Mucosa of rectum (tissue), 2 donors: ENCODE measurements around the gene FAM89B.

Experiments used
- H3K27ac ChIP-seq, 2 donors: one replicate each; pipeline ENCODE4 v1.7.0; 2013; ENCODE audit warnings: inconsistent platforms in 2 of 2, low read depth in 2 of 2, low read length in 2 of 2
- H3K27me3 ChIP-seq, 2 donors: one replicate each; pipeline ENCODE4 v1.7.0; 2013; ENCODE audit warnings: low read length in 2 of 2; ENCODE audit not compliant: control insufficient read depth in 2 of 2, insufficient read depth in 2 of 2
- H3K36me3 ChIP-seq, 2 donors: one replicate each; pipeline ENCODE4 v1.7.0; 2013; ENCODE audit warnings: low read length in 2 of 2; ENCODE audit not compliant: control insufficient read depth in 2 of 2, insufficient read depth in 2 of 2
- H3K4me1 ChIP-seq, 2 donors: one replicate each; pipeline ENCODE4 v1.7.0; 2013; ENCODE audit warnings: low read length in 2 of 2, mild to moderate bottlenecking in 1 of 2; ENCODE audit not compliant: control insufficient read depth in 2 of 2, insufficient read depth in 2 of 2
- H3K4me3 ChIP-seq, 2 donors: one replicate each; pipeline ENCODE4 v1.7.0; 2013; ENCODE audit warnings: low read length in 2 of 2
- H3K9ac ChIP-seq, 2 donors: one replicate each; pipeline ENCODE4 v1.7.0; 2013; ENCODE audit warnings: low read length in 2 of 2, low read depth in 1 of 2, mild to moderate bottlenecking in 1 of 2
- H3K9me3 ChIP-seq, 2 donors: one replicate each; pipeline ENCODE4 v1.7.0; 2013; ENCODE audit warnings: low read length in 2 of 2; ENCODE audit not compliant: control insufficient read depth in 2 of 2
- donor health status: healthy.
- donor health status: Normal muscosa, but diverticular disease.

The FAM89B gene

GRCh38 chr11:65551572-65552387 lies 20.6 kb upstream of the FAM89B start:
- H3K27ac ChIP-seq = peak overlapping the region; percentile 88 to 93
- peaks cover 24 to 28% of the 10 kb centered on the region in 2 donors for H3K4me1 ChIP-seq
- peaks cover 0 to 3% of the 10 kb centered on the region in 2 donors for H3K36me3 ChIP-seq
- peak overlapping the region; percentile 23 to 66 for H3K4me3 ChIP-seq
- peak overlapping the region; percentile 63 to 66 for H3K9ac ChIP-seq
- no peaks in the 10 kb centered on the region for H3K9me3 ChIP-seq
- H3K27me3 ChIP-seq = no peaks in the 10 kb centered on the region

- Histone ChIP-seq H3K4me1 (peaks cover 24 to 31% of the 10 kb centered on the region in 2 donors), H3K9ac (no peak overlapping the region), H3K27me3 (no peaks in the 10 kb centered on the region), H3K9me3 (no peaks in the 10 kb centered on the region), H3K4me3 (no peak overlapping the region), H3K36me3 (peaks cover 0 to 3% of the 10 kb centered on the region in 2 donors), H3K27ac (no peak overlapping the region)
These were observed 19.9 kb upstream of the FAM89B start for GRCh38 chr11:65552388-65552951.

DNA sequence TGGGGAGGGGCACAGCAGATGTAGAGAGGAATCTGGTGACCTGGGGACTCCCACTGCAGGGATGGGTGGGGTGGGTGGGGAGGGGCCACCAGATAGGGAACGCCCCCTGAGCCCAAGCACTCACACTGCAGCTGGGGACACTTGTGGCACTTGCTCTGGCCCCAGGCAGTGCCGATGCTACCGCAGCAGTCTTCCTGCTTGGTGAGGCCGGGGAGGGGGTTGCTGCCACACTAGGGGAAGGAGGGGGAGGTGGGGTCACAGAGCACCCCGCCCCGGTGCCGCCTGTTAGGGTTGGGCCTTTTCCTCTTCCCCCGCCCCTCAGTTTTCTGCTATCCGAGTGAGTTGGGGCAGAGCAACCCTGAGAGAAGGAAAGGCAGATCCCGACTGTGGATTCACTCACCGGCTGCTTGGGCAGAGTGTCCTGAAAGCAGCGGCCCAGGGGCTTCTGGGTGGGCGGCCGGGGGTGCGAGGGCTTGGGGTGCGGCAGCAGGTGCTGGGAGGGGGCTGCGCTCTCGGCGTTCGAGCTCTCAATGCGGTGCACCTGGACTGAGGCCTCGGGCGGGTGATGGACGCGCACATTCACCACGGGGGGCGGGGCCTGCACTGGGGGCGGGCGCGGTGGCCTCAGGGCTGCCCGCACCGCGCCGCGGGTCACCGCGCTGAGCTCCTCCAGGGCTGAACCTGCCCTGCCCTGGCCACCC lies 18.9 kb upstream of the FAM89B start:
- H3K4me1 ChIP-seq = peaks cover 24 to 31% of the 10 kb centered on the region in 2 donors
- peaks cover 0 to 3% of the 10 kb centered on the region in 2 donors for H3K36me3 ChIP-seq
- H3K9me3 ChIP-seq = no peaks in the 10 kb centered on the region
- H3K27me3 ChIP-seq = no peaks in the 10 kb centered on the region
- H3K9ac ChIP-seq = no peak overlapping the region
- H3K4me3 ChIP-seq = no peak overlapping the region
- no peak overlapping the region for H3K27ac ChIP-seq

GRCh38 chr11:65554057-65554818 lies 18.1 kb upstream of the FAM89B start:
- no peaks in the 10 kb centered on the region for H3K9me3 ChIP-seq
- H3K9ac ChIP-seq = no peak overlapping the region
- no peak overlapping the region for H3K4me3 ChIP-seq
- peaks cover 31 to 37% of the 10 kb centered on the region in 2 donors for H3K4me1 ChIP-seq
- H3K27ac ChIP-seq = no peak overlapping the region
- peaks cover 0 to 3% of the 10 kb centered on the region in 2 donors for H3K36me3 ChIP-seq
- H3K27me3 ChIP-seq = no peaks in the 10 kb centered on the region

DNA sequence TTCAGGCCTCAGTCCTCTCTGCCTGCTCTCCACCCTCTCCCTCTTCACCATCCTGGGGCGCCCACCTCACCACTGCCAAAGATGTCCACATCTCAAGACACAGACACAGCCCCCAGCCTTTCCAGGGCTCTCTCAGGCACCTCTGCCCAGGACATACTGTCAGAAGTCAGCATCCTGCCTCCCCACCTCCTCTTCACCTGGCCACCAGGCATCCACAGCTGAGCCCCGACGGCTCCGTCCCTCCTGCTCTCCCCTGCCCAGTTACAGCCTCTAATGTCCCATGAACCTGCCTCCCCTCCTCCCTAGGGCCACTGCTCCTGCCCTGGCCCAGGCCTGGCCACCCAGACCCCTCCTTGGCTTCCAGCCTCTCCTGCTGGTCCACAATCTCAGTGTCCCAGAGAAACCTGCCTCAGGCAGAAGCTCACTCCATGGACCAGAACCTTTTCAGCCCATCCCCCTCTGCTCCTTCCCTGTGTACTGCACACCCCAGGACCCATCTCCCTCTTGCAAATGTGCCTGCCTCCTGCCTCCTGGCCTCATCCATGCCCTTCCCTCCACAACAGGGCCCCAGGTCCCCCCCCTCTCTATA lies 17.4 kb upstream of the FAM89B start:
- H3K27me3 ChIP-seq = no peaks in the 10 kb centered on the region
- H3K9ac ChIP-seq = no peak overlapping the region
- H3K9me3 ChIP-seq = no peaks in the 10 kb centered on the region
- no peak overlapping the region for H3K4me3 ChIP-seq
- no peak overlapping the region for H3K27ac ChIP-seq
- H3K36me3 ChIP-seq = peaks cover 0 to 3% of the 10 kb centered on the region in 2 donors
- peaks cover 37 to 38% of the 10 kb centered on the region in 2 donors for H3K4me1 ChIP-seq

- H3K27ac ChIP-seq = no peak overlapping the region
- H3K36me3 ChIP-seq = peaks cover 0 to 3% of the 10 kb centered on the region in 2 donors
- H3K4me1 ChIP-seq = peaks cover 45 to 46% of the 10 kb centered on the region in 2 donors
- H3K9me3 ChIP-seq = no peaks in the 10 kb centered on the region
- H3K9ac ChIP-seq = no peak overlapping the region
- no peaks in the 10 kb centered on the region for H3K27me3 ChIP-seq
- no peak overlapping the region for H3K4me3 ChIP-seq
These were observed 16.6 kb upstream of the FAM89B start for GRCh38 chr11:65555693-65556231.

GRCh38 chr11:65556470-65557279 lies 15.7 kb upstream of the FAM89B start:
- peaks cover 0 to 3% of the 10 kb centered on the region in 2 donors for H3K36me3 ChIP-seq
- no peaks in the 10 kb centered on the region for H3K27me3 ChIP-seq
- H3K9me3 ChIP-seq = no peaks in the 10 kb centered on the region
- H3K27ac ChIP-seq = peak overlapping the region in 1 of 2 donors; percentile 83
- H3K4me1 ChIP-seq = peaks cover 40 to 41% of the 10 kb centered on the region in 2 donors
- peak overlapping the region; percentile 21 to 43 for H3K4me3 ChIP-seq
- peak overlapping the region in 1 of 2 donors; percentile 49 for H3K9ac ChIP-seq

GRCh38 chr11:65557280-65558001 lies 14.9 kb upstream of the FAM89B start:
- Histone ChIP-seq H3K4me3 (peak overlapping the region; percentile 21 to 43), H3K27me3 (no peaks in the 10 kb centered on the region), H3K36me3 (no peaks in the 10 kb centered on the region), H3K4me1 (peaks cover 32 to 35% of the 10 kb centered on the region in 2 donors), H3K9ac (peak overlapping the region in 1 of 2 donors; percentile 49), H3K27ac (peak overlapping the region in 1 of 2 donors; percentile 83), H3K9me3 (no peaks in the 10 kb centered on the region)
